SK-N-SH (cell line): Measurements from ENCODE around the gene RFNG. TPM values are rescaled to one million over a fixed set of nuclear protein-coding genes. Genes with fewer than 3 reads are reported as not detected.

Experiments
- CTCF ChIA-PET: fragments of 300-600, 350-600 bp; formaldehyde crosslinking; extraction: SDS; loops from one replicate; lab custom pipeline; 2021; lab: Yijun Ruan, JAX
- POLR2A ChIA-PET: fragments of 350-600 bp; sonication (Branson Sonifier 250); formaldehyde crosslinking; extraction: SDS; loops from one replicate; lab custom pipeline; 2020; ENCODE audit warnings: antibody characterized with exemption, inconsistent platforms; lab: Yijun Ruan, JAX
- DNase-seq: peaks from one replicate; pipeline ENCODE4 v3.0.0; 2012
- H2AFZ ChIP-seq: fragments of 200-600 bp; sonication (generic); 2 replicates; pipeline ENCODE4 v1.8.1; 2016; ENCODE audit warnings: antibody characterized with exemption, mild to moderate bottlenecking, low read depth
- H3F3A ChIP-seq: fragments of 200-600 bp; sonication (generic); replicated peaks from 2 replicates; pipeline ENCODE3; 2016; ENCODE audit warnings: antibody characterized with exemption, mild to moderate bottlenecking; ENCODE audit not compliant: insufficient read depth
- H3K27ac ChIP-seq, 2 experiments: fragments of 200-500 bp in 1 of 2; fragments of 200-600 bp in 1 of 2; sonication (Bioruptor generic) in 1 of 2; sonication (generic), shearing (Covaris generic) in 1 of 2; 2 replicates each; pipeline versions ENCODE4 v1.5.1 to v1.6.1; 2014 to 2016; ENCODE audit warnings: low read depth in 2 of 2, inconsistent platforms in 1 of 2, low read length in 1 of 2, mild to moderate bottlenecking in 1 of 2, mixed read lengths in 1 of 2
- H3K27me3 ChIP-seq: fragments of 200-600 bp; sonication (generic), shearing (Covaris generic); 2 replicates; pipeline ENCODE4 v1.6.1; 2016; ENCODE audit warnings: mixed run types; ENCODE audit not compliant: insufficient read depth
- H3K36me3 ChIP-seq, 2 experiments: fragments of 200-500 bp in 1 of 2; fragments of 200-600 bp in 1 of 2; sonication (Bioruptor generic) in 1 of 2; sonication (generic) in 1 of 2; replicated peaks in 1 of 2; 2 replicates each; pipeline versions ENCODE3 to v1.5.1; 2014 to 2016; ENCODE audit warnings: low read length in 1 of 2, mild to moderate bottlenecking in 1 of 2; ENCODE audit not compliant: insufficient read depth in 2 of 2, control insufficient read depth in 1 of 2
- H3K4me1 ChIP-seq, 2 experiments: fragments of 200-500 bp in 1 of 2; fragments of 200-600 bp in 1 of 2; sonication (Bioruptor generic) in 1 of 2; sonication (generic), shearing (Covaris generic) in 1 of 2; 2 replicates each; pipeline versions ENCODE4 v1.5.1 to v1.6.1; 2014 to 2016; ENCODE audit warnings: low read depth in 1 of 2, low read length in 1 of 2, mixed run types in 1 of 2; ENCODE audit not compliant: insufficient read depth in 2 of 2, control insufficient read depth in 1 of 2
- H3K4me2 ChIP-seq: fragments of 200-600 bp; sonication (generic), shearing (Covaris generic); 2 replicates; pipeline ENCODE4 v1.6.1; 2017; ENCODE audit warnings: mixed run types
- H3K4me3 ChIP-seq, 2 experiments: fragments of 200-500 bp in 1 of 2; fragments of 200-600 bp in 1 of 2; sonication (Bioruptor generic) in 1 of 2; sonication (generic), shearing (Covaris generic) in 1 of 2; 2 replicates each; pipeline versions ENCODE4 v1.5.1 to v1.8.1; 2014 to 2016; ENCODE audit warnings: low read depth in 2 of 2, inconsistent platforms in 1 of 2, low read length in 1 of 2, mild to moderate bottlenecking in 1 of 2, mixed read lengths in 1 of 2, moderate library complexity in 1 of 2
- H3K79me2 ChIP-seq: fragments of 200-600 bp; sonication (generic); 2 replicates; pipeline ENCODE4 v1.8.1; 2017; ENCODE audit warnings: mild to moderate bottlenecking; ENCODE audit not compliant: insufficient read depth
- H3K9ac ChIP-seq: fragments of 200-600 bp; sonication (generic); 2 replicates; pipeline ENCODE4 v1.6.1; 2017; ENCODE audit warnings: mixed run types
- H3K9me2 ChIP-seq: fragments of 200-600 bp; sonication (generic); 2 replicates; pipeline ENCODE4 v1.6.1; 2017; ENCODE audit warnings: mixed run types
- H3K9me3 ChIP-seq: fragments of 200-600 bp; sonication (generic); 2 replicates; pipeline ENCODE4 v1.6.1; 2017; ENCODE audit warnings: mixed run types, mild to moderate bottlenecking, moderate library complexity
- H4K20me1 ChIP-seq: fragments of 200-600 bp; sonication (generic); 2 replicates; pipeline ENCODE4 v1.6.1; 2017; ENCODE audit warnings: mild to moderate bottlenecking, mixed run types; ENCODE audit not compliant: insufficient read depth
- CHD2 ChIP-seq: fragments of 150-350 bp; IDR thresholded peaks from 2 replicates; pipeline ENCODE4 v1.6.1; 2018; ENCODE audit warnings: low read length; ENCODE audit not compliant: partially characterized antibody
- EP300 ChIP-seq, 2 experiments: IDR thresholded peaks; 2 replicates each; pipeline versions ENCODE4 v1.4.0 to v1.6.1; 2012; ENCODE audit warnings: borderline replicate concordance in 1 of 2, low read depth in 1 of 2, low read length in 1 of 2
- FOSL2 ChIP-seq: IDR thresholded peaks from 2 replicates; pipeline ENCODE4 v1.4.0; 2012; ENCODE audit warnings: low read depth, mild to moderate bottlenecking, moderate library complexity, borderline replicate concordance
- MAX ChIP-seq: IDR thresholded peaks from 2 replicates; pipeline ENCODE4 v1.4.0; 2012; ENCODE audit warnings: low read depth
- MEF2A ChIP-seq: IDR thresholded peaks from 2 replicates; pipeline ENCODE4 v1.4.0; 2012; ENCODE audit warnings: low read depth, borderline replicate concordance
- MXI1 ChIP-seq: IDR thresholded peaks from 2 replicates; pipeline ENCODE4 v1.6.1; 2012; ENCODE audit warnings: mild to moderate bottlenecking, low read depth, low read length, improper control_type of control experiment
- NRF1 ChIP-seq: IDR thresholded peaks from 2 replicates; pipeline ENCODE4 v1.6.1; 2012; ENCODE audit warnings: low read depth, mild to moderate bottlenecking, low read length
- PBX3 ChIP-seq: IDR thresholded peaks from 2 replicates; pipeline ENCODE4; 2012
- POLR2AphosphoS5 ChIP-seq: IDR thresholded peaks from 2 replicates; pipeline ENCODE4 v1.6.1; 2012; ENCODE audit warnings: low read depth, low read length
- RAD21 ChIP-seq: IDR thresholded peaks from 2 replicates; pipeline ENCODE4 v1.6.1; 2012; ENCODE audit warnings: mild to moderate bottlenecking, low read length
- RCOR1 ChIP-seq: fragments of 150-350 bp; IDR thresholded peaks from 2 replicates; pipeline ENCODE4 v1.6.1; 2017; ENCODE audit warnings: antibody characterized with exemption, low read length
- RFX5 ChIP-seq: IDR thresholded peaks from 2 replicates; pipeline ENCODE4 v1.6.1; 2012; ENCODE audit warnings: mild to moderate bottlenecking, improper control_type of control experiment, low read length
- RXRA ChIP-seq: IDR thresholded peaks from 2 replicates; pipeline ENCODE4 v1.4.0; 2012; ENCODE audit warnings: low read depth, mild to moderate bottlenecking, borderline replicate concordance
- SIN3A ChIP-seq: IDR thresholded peaks from 2 replicates; pipeline ENCODE4 v1.6.1; 2012; ENCODE audit warnings: low read depth, mild to moderate bottlenecking, low read length, moderate library complexity, borderline replicate concordance
- SMC3 ChIP-seq: IDR thresholded peaks from 2 replicates; pipeline ENCODE4 v1.6.1; 2012; ENCODE audit warnings: low read depth, low read length, improper control_type of control experiment
- TAF1 ChIP-seq: IDR thresholded peaks from 2 replicates; pipeline ENCODE4 v1.6.1; 2012; ENCODE audit warnings: low read depth, mild to moderate bottlenecking, low read length, moderate library complexity, borderline replicate concordance
- TEAD4 ChIP-seq: IDR thresholded peaks from 2 replicates; pipeline ENCODE4 v1.4.0; 2012; ENCODE audit warnings: mild to moderate bottlenecking, borderline replicate concordance; ENCODE audit not compliant: insufficient read depth
- USF2 ChIP-seq: fragments of 150-350 bp; IDR thresholded peaks from 2 replicates; pipeline ENCODE4 v1.6.1; 2017; ENCODE audit warnings: antibody characterized with exemption, low read length, low read depth, borderline replicate concordance
- YY1 ChIP-seq: IDR thresholded peaks from 2 replicates; pipeline ENCODE4 v1.4.0; 2012; ENCODE audit warnings: low read depth, mild to moderate bottlenecking
- ZBTB33 ChIP-seq: IDR thresholded peaks from 2 replicates; pipeline ENCODE4 v1.4.0; 2012; ENCODE audit warnings: low read depth, borderline replicate concordance
- WGBS: methylation state at CpG from one replicate; pipeline ENCODE4 v1.1.6; 2017; ENCODE audit warnings: low lambda C conversion rate; 5-methylcytosine and 5-hydroxymethylcytosine counted together
- polyA plus RNA-seq, 3 experiments: library from polyadenylated mRNA; depleted of rRNA; stranded (reverse); fragments of >200 nt; gene quantifications; 2 replicates each; pipeline ENCODE4 v1.2.3, GENCODE V29; 2012

The RFNG gene
- polyA plus RNA-seq, 1 of the 3 experiments (the other 2 are of a cell fraction): 68.6 TPM

GRCh38 chr17:82029990-82030469 lies 21.6 kb downstream of the RFNG start:
- no peaks in the 10 kb centered on the region for H3K27me3 ChIP-seq
- CTCF ChIA-PET: interaction anchor here (0.6 to 35.7 kb wide), 76 partner anchors 9 to 657 kb away, joined by 3 to 1216 read pairs (median 7); partner anchors contain the start of genes ASPSCR1, CCDC57, CENPX and DCXR
- H3K27ac ChIP-seq: no peak overlapping the region
- H3K4me1 ChIP-seq: peaks cover 0 to 19% of the 10 kb centered on the region in 2 experiments; a peak in 2 of 4 replicates
- DNase-seq: no peak
- no peaks in the 10 kb centered on the region for H3K9me2 ChIP-seq
- TF ChIP-seq FOSL2 (no peak), ZBTB33 (no peak), SMC3 (no peak), MAX (no peak), TEAD4 (no peak), POLR2AphosphoS5 (no peak), NRF1 (no peak), RFX5 (no peak), PBX3 (no peak), MEF2A (no peak), EP300 (IDR thresholded peaks at IDR 0.05; ENCODE audit: borderline replicate concordance in 1 of 2, low read depth in 1 of 2, low read length in 1 of 2) (no peak), RXRA (no peak), YY1 (no peak), RAD21 (no peak), CHD2 (no peak), MXI1 (no peak), TAF1 (no peak), RCOR1 (no peak), USF2 (no peak), SIN3A (no peak)
- TF ChIP-seq, all 33 proteins: peak for 0
- Histone ChIP-seq H4K20me1 (peaks cover 4% of the 10 kb centered on the region; the same call in 1 of the 2 replicates), H3K36me3 (peaks cover 5 to 15% of the 10 kb centered on the region in 2 experiments), H3K9ac (no peak overlapping the region), H3K4me2 (peak overlapping the region; percentile 90; the same call in 1 of the 2 replicates), H3F3A (peaks cover 24% of the 10 kb centered on the region), H3K79me2 (no peaks in the 10 kb centered on the region), H3K4me3 (no peak overlapping the region; a peak in 1 of 4 replicates), H3K9me3 (no peaks in the 10 kb centered on the region), H2AFZ (no peak overlapping the region)
- POLR2A ChIA-PET: interaction anchor here (0.6 to 3.4 kb wide), 13 partner anchors 8 to 247 kb away, joined by 3 to 14 read pairs (median 3); partner anchors contain the start of genes CENPX, FASN, GPS1 and LRRC45
- 64% methylated on average over 21 of the region's 31 CpGs for whole genome bisulfite sequencing
